ENCODE measurements around the gene TRERF1. TPM values are rescaled to one million over a fixed set of nuclear protein-coding genes. Genes with fewer than 3 reads are reported as not detected.

TRERF1 gene
- polyA plus RNA-seq, 1 donor (not counting 4 experiments of a cell fraction or from before 2014, with no cell fraction given): 4.8 TPM

DNA sequence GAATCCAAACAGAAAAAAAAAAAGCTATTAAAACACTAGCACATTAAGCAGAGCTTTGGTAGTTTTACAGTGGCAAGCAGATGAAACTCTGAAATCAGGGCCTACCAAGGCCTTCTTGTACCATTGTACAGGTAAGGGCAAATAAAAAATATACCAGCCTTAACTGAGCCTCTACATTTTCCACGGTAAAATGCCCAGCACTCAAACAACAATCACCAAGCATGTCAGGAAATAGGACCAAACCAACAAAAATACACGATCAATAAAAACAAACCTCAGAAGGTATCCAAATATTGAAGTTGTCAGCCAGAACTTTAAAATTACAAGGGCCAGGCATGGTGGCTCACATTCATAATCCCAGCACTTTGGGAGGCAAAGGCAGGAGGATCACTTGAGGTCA lies 18.3 kb downstream of the TRERF1 start:
- no peak overlapping the region for H2AFZ ChIP-seq (ENCODE audit: control insufficient read depth, low read length)
- H3K4me2 ChIP-seq (ENCODE audit: control insufficient read depth, extremely low read depth, insufficient read depth, low read depth, low read length): no peak overlapping the region
- H3K36me3 ChIP-seq (ENCODE audit: control insufficient read depth in 2 of 2, extremely low read depth in 1 of 2, insufficient read depth in 2 of 2, low read length in 2 of 2): no peaks in the 10 kb centered on the region
- no peaks in the 10 kb centered on the region for H3K9me1 ChIP-seq (ENCODE audit: control insufficient read depth, extremely low read depth, insufficient read depth, low read length)
- H3K4me3 ChIP-seq (ENCODE audit: control insufficient read depth in 2 of 3, extremely low read depth in 1 of 3, insufficient read depth in 2 of 3, low read depth in 1 of 3, low read length in 3 of 3): no peak overlapping the region
- dilution Hi-C loops (cut with MboI; ENCODE audit: extremely low pct_ligation_motif_present, low sequenced_read_pairs): no loop called here
- DNase-seq (ENCODE audit: low read depth, low spot score) (no peak), FAIRE-seq (no peak)
- H4K20me1 ChIP-seq (ENCODE audit: control insufficient read depth, extremely low read depth, insufficient read depth, low read length): no peaks in the 10 kb centered on the region
- H3K27ac ChIP-seq (ENCODE audit: control insufficient read depth, insufficient read depth, low read length): no peak overlapping the region
- H3K27me3 ChIP-seq (ENCODE audit: control insufficient read depth, extremely low read depth, insufficient read depth, low read length): no peaks in the 10 kb centered on the region
- no peak for TF ChIP-seq EZH2 (IDR thresholded peaks at IDR 0.05; ENCODE audit: low read length)
- TF ChIP-seq, protein P1, sequence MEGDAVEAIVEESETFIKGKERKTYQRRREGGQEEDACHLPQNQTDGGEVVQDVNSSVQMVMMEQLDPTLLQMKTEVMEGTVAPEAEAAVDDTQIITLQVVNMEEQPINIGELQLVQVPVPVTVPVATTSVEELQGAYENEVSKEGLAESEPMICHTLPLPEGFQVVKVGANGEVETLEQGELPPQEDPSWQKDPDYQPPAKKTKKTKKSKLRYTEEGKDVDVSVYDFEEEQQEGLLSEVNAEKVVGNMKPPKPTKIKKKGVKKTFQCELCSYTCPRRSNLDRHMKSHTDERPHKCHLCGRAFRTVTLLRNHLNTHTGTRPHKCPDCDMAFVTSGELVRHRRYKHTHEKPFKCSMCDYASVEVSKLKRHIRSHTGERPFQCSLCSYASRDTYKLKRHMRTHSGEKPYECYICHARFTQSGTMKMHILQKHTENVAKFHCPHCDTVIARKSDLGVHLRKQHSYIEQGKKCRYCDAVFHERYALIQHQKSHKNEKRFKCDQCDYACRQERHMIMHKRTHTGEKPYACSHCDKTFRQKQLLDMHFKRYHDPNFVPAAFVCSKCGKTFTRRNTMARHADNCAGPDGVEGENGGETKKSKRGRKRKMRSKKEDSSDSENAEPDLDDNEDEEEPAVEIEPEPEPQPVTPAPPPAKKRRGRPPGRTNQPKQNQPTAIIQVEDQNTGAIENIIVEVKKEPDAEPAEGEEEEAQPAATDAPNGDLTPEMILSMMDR (optimal IDR thresholded peaks at IDR 0.05 in 1 of 3, IDR thresholded peaks at IDR 0.05 in 1 of 3, conservative IDR thresholded peaks at IDR 0.05 in 1 of 3; ENCODE audit: extremely low read depth in 1 of 3, insufficient read depth in 2 of 3, low read length in 3 of 3): no peak
- H3K4me1 ChIP-seq (ENCODE audit: control insufficient read depth, extremely low read depth, insufficient read depth, low read length): no peaks in the 10 kb centered on the region
- no peaks in the 10 kb centered on the region for H3K9me3 ChIP-seq (ENCODE audit: control insufficient read depth, low read depth, low read length)
- no peak overlapping the region for H3K9ac ChIP-seq (ENCODE audit: control insufficient read depth, extremely low read depth, insufficient read depth, low read length)
- H3K79me2 ChIP-seq (ENCODE audit: control insufficient read depth, insufficient read depth, low read length): peaks cover 26% of the 10 kb centered on the region

DNA sequence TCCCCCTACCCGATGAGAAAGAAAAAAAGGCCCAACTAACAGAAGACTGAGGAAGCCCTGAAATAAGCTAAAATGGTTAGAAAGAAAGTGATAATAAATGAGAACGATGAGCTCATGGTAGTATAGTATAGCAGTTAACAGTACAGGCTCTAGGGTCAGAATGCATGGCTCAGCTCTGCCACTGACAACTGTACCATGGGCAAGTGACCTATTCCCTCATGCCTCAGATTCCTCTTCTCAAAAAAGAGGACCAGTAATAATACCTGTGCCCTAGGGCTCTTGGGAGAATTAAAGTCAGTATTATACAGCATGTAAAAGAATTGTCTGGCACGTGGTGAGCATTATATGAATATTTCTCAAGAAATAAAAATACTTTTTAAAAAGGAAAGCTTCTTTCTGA lies 19.8 kb downstream of the TRERF1 start:
- dilution Hi-C loops (cut with MboI; ENCODE audit: extremely low pct_ligation_motif_present, low sequenced_read_pairs): no loop called here
- DNase-seq (ENCODE audit: low read depth, low spot score): no peak
- H3K4me2 ChIP-seq (ENCODE audit: control insufficient read depth, extremely low read depth, insufficient read depth, low read depth, low read length): no peak overlapping the region
- H3K9ac ChIP-seq (ENCODE audit: control insufficient read depth, extremely low read depth, insufficient read depth, low read length): no peak overlapping the region
- H3K79me2 ChIP-seq (ENCODE audit: control insufficient read depth, insufficient read depth, low read length): peaks cover 19% of the 10 kb centered on the region
- no peaks in the 10 kb centered on the region for H3K9me1 ChIP-seq (ENCODE audit: control insufficient read depth, extremely low read depth, insufficient read depth, low read length)
- H3K27ac ChIP-seq (ENCODE audit: control insufficient read depth, insufficient read depth, low read length): no peak overlapping the region
- H4K20me1 ChIP-seq (ENCODE audit: control insufficient read depth, extremely low read depth, insufficient read depth, low read length): no peaks in the 10 kb centered on the region
- no peak overlapping the region for H3K4me3 ChIP-seq (ENCODE audit: control insufficient read depth in 2 of 3, extremely low read depth in 1 of 3, insufficient read depth in 2 of 3, low read depth in 1 of 3, low read length in 3 of 3)
- TF ChIP-seq, protein P1 (optimal IDR thresholded peaks at IDR 0.05 in 1 of 3, IDR thresholded peaks at IDR 0.05 in 1 of 3, conservative IDR thresholded peaks at IDR 0.05 in 1 of 3; ENCODE audit: extremely low read depth in 1 of 3, insufficient read depth in 2 of 3, low read length in 3 of 3): no peak
- no peak for TF ChIP-seq EZH2 (IDR thresholded peaks at IDR 0.05; ENCODE audit: low read length)
- no peaks in the 10 kb centered on the region for H3K9me3 ChIP-seq (ENCODE audit: control insufficient read depth, low read depth, low read length)
- FAIRE-seq: no peak
- no peak overlapping the region for H2AFZ ChIP-seq (ENCODE audit: control insufficient read depth, low read length)
- no peaks in the 10 kb centered on the region for H3K27me3 ChIP-seq (ENCODE audit: control insufficient read depth, extremely low read depth, insufficient read depth, low read length)
- peaks cover 0 to 2% of the 10 kb centered on the region in 2 experiments for H3K36me3 ChIP-seq (ENCODE audit: control insufficient read depth in 2 of 2, extremely low read depth in 1 of 2, insufficient read depth in 2 of 2, low read length in 2 of 2)
- no peaks in the 10 kb centered on the region for H3K4me1 ChIP-seq (ENCODE audit: control insufficient read depth, extremely low read depth, insufficient read depth, low read length)

All from keratinocyte (primary cell).